Ishikawa (cell line): ENCODE data around the gene NIM1K.

Experiments used
- CEBPB ChIP-seq: IDR thresholded peaks from 2 replicates; pipeline ENCODE4 v1.6.1; 2012
- CREB1 ChIP-seq: IDR thresholded peaks from 2 replicates; pipeline ENCODE4 v1.6.1; 2012; ENCODE audit warnings: low read depth
- EGR1 ChIP-seq: IDR thresholded peaks from 2 replicates; pipeline ENCODE4 v1.6.1; 2012
- EP300 ChIP-seq: IDR thresholded peaks from 2 replicates; pipeline ENCODE4 v1.6.1; 2012; ENCODE audit warnings: borderline replicate concordance
- FOXM1 ChIP-seq: IDR thresholded peaks from 2 replicates; pipeline ENCODE4 v1.6.1; 2012; ENCODE audit warnings: low read depth, borderline replicate concordance
- MAX ChIP-seq: IDR thresholded peaks from 2 replicates; pipeline ENCODE4 v1.6.1; 2012
- NFIC ChIP-seq: IDR thresholded peaks from 2 replicates; pipeline ENCODE4 v1.6.1; 2012
- RAD21 ChIP-seq: IDR thresholded peaks from 2 replicates; pipeline ENCODE4 v1.6.1; 2012; ENCODE audit warnings: low read depth
- REST ChIP-seq: IDR thresholded peaks from 2 replicates; pipeline ENCODE4 v1.6.1; 2012; ENCODE audit warnings: low read depth, mild to moderate bottlenecking
- TAF1 ChIP-seq: IDR thresholded peaks from 2 replicates; pipeline ENCODE4 v1.6.1; 2012; ENCODE audit warnings: low read depth, mild to moderate bottlenecking
- TCF12 ChIP-seq: IDR thresholded peaks from 2 replicates; pipeline ENCODE4 v1.6.1; 2012; ENCODE audit warnings: low read depth
- TEAD4 ChIP-seq: IDR thresholded peaks from 2 replicates; pipeline ENCODE4 v1.6.1; 2012
- USF1 ChIP-seq: IDR thresholded peaks from 2 replicates; pipeline ENCODE4 v1.6.1; 2012
- YY1 ChIP-seq: IDR thresholded peaks from 2 replicates; pipeline ENCODE4 v1.6.1; 2012; ENCODE audit warnings: low read depth
- ZBTB7A ChIP-seq: IDR thresholded peaks from 2 replicates; pipeline ENCODE4 v1.6.1; 2012; ENCODE audit warnings: low read depth

Gene NIM1K

GRCh38 chr5:43305948-43306565 is 114.0 kb downstream of the NIM1K start:
- TF ChIP-seq USF1 (no peak), RAD21 (peak; percentile 35), ZBTB7A (no peak)

GRCh38 chr5:43309122-43309521 is 117.1 kb downstream of the NIM1K start:
- TF ChIP-seq EGR1 (no peak), TCF12 (no peak), TEAD4 (no peak), ZBTB7A (no peak), FOXM1 (no peak), MAX (no peak), USF1 (no peak), CREB1 (no peak), YY1 (no peak), EP300 (no peak), RAD21 (no peak)

GRCh38 chr5:43309637-43310036 is 117.6 kb downstream of the NIM1K start:
- TF ChIP-seq REST (no peak), RAD21 (no peak), CEBPB (no peak), TAF1 (no peak), TEAD4 (no peak), USF1 (no peak), ZBTB7A (no peak)

- TF ChIP-seq REST = no peak
- TF ChIP-seq EGR1 = no peak
- TF ChIP-seq EP300 = no peak
- TF ChIP-seq RAD21 = no peak
- no peak for TF ChIP-seq MAX
- no peak for TF ChIP-seq ZBTB7A
- no peak for TF ChIP-seq NFIC
- TF ChIP-seq TAF1 = no peak
Observed at GRCh38 chr5:43312076-43312661, 120.1 kb downstream of the NIM1K start.

GRCh38 chr5:43312699-43313034 is 120.6 kb downstream of the NIM1K start:
- TF ChIP-seq YY1 = no peak
- no peak for TF ChIP-seq TEAD4
- TF ChIP-seq NFIC = no peak
- no peak for TF ChIP-seq FOXM1
- no peak for TF ChIP-seq EP300

- peak; percentile 84 for TF ChIP-seq TAF1
- TF ChIP-seq REST = peak; percentile 38; the same call in 1 of the 2 replicates
- peak; percentile 64; the same call in 1 of the 2 replicates for TF ChIP-seq FOXM1
- TF ChIP-seq USF1 = peak; percentile 23
- no peak; the same call in 1 of the 2 replicates for TF ChIP-seq YY1
- no peak for TF ChIP-seq RAD21
- TF ChIP-seq TEAD4 = no peak
- TF ChIP-seq EP300 = peak; percentile 54; the same call in 1 of the 2 replicates
- peak; percentile 83 for TF ChIP-seq CREB1
- 0 out of 2 replicates have a peak, but pooled peaks have one; percentile 31 for TF ChIP-seq TCF12
- TF ChIP-seq ZBTB7A = no peak; the same call in 1 of the 2 replicates
- peak; percentile 81 for TF ChIP-seq MAX
- no peak for TF ChIP-seq NFIC
- no peak for TF ChIP-seq EGR1
- TF ChIP-seq CEBPB = no peak
Observed at GRCh38 chr5:43313035-43313853, 121.2 kb downstream of the NIM1K start, which contains the start of gene HMGCS1. HMGCS1 (minus strand) TSS chr5:43313412; CDS start chr5:43298965, 14,447 bp downstream.
